ENCODE results near the gene EIF4B. TPM values are rescaled to one million over a fixed set of nuclear protein-coding genes. Genes with fewer than 3 reads are reported as not detected.
A peak's percentile ranks its signal among the peaks of the same experiment; 100 is the strongest.

EIF4B gene
- polyA plus RNA-seq, 1 of the 3 experiments (the other 2 are of a cell fraction) = 267 TPM

- Histone ChIP-seq H3K9me3 (no peaks in the 10 kb centered on the region), H2AFZ (ENCODE audit: low read depth) (no peak overlapping the region; the same call in 1 of the 2 replicates), H3K4me1 (ENCODE audit: control insufficient read depth in 1 of 2, insufficient read depth in 2 of 2, low read depth in 1 of 2, low read length in 1 of 2) (peaks cover 7 to 14% of the 10 kb centered on the region in 2 experiments; a peak in 2 of 4 replicates), H3K9me2 (no peaks in the 10 kb centered on the region), H3K4me3 (ENCODE audit: low read depth in 2 of 2, low read length in 1 of 2) (peak overlapping the region; percentile 55 to 72), H3K79me2 (ENCODE audit: insufficient read depth) (peaks cover 35% of the 10 kb centered on the region), H3K27ac (ENCODE audit: low read depth in 2 of 2, low read length in 1 of 2) (peak overlapping the region; percentile 83 to 96), H3K36me3 (replicated peaks in 1 of 2; ENCODE audit: control insufficient read depth in 1 of 2, insufficient read depth in 2 of 2, low read length in 1 of 2) (peaks cover 15 to 21% of the 10 kb centered on the region in 2 experiments), H4K20me1 (ENCODE audit: insufficient read depth) (no peaks in the 10 kb centered on the region), H3K4me2 (peak overlapping the region; percentile 99), H3K27me3 (ENCODE audit: insufficient read depth) (no peaks in the 10 kb centered on the region), H3K9ac (peak overlapping the region; percentile 83), H3F3A (replicated peaks; ENCODE audit: insufficient read depth) (peaks cover 24% of the 10 kb centered on the region)
- CTCF ChIA-PET = interaction anchor here (1.0 to 8.8 kb wide), 8 partner anchors 11 to 119 kb away, joined by 3 to 130 read pairs (median 5); partner anchors contain the start of gene IGFBP6
- peak; percentile 47; the same call in 1 of the 2 replicates for TF ChIP-seq USF1 (IDR thresholded peaks at IDR 0.05; ENCODE audit: borderline replicate concordance, low read depth)
- peak; percentile 44 for TF ChIP-seq MAX (IDR thresholded peaks at IDR 0.05; ENCODE audit: low read depth)
- TF ChIP-seq MXI1 (IDR thresholded peaks at IDR 0.05; ENCODE audit: low read depth, low read length) = peak; percentile 92
- peak; percentile 39; the same call in 1 of the 2 replicates for TF ChIP-seq NFIC (IDR thresholded peaks at IDR 0.05; ENCODE audit: borderline replicate concordance)
- TF ChIP-seq RAD21 (IDR thresholded peaks at IDR 0.05; ENCODE audit: low read length) = no peak
- TF ChIP-seq EZH2phosphoT487 (IDR thresholded peaks at IDR 0.05; ENCODE audit: borderline replicate concordance, low read depth) = no peak
- no peak for DNase-seq
- 42% methylated on average over 13 of the region's 25 CpGs for WGBS (ENCODE audit: low lambda C conversion rate)
- POLR2A ChIA-PET = interaction anchor here (0.5 to 2.0 kb wide), 12 partner anchors 10 to 102 kb away, joined by 3 to 10 read pairs (median 4); partner anchors contain the start of genes CSAD, IGFBP6, SOAT2 and ZNF740
These were observed 72.4 kb downstream of the EIF4B start for GRCh38 chr12:53078425-53079225.

- H3K27ac ChIP-seq (ENCODE audit: low read depth in 2 of 2, low read length in 1 of 2) = peak within 1 kb of the TSS; percentile 94 to 96
- peak within 1 kb of the TSS; percentile 83 for H3K9ac ChIP-seq
- POLR2A ChIA-PET = interaction anchor here (0.5 to 2.0 kb wide), 11 partner anchors 10 to 101 kb away, joined by 3 to 10 read pairs (median 4); partner anchors contain the start of genes CSAD, IGFBP6, SOAT2 and ZNF740
- no peaks in the 10 kb centered on the region for H3K9me2 ChIP-seq
- H3K4me1 ChIP-seq (ENCODE audit: control insufficient read depth in 1 of 2, insufficient read depth in 2 of 2, low read depth in 1 of 2, low read length in 1 of 2) = peaks cover 7 to 14% of the 10 kb centered on the region in 2 experiments; a peak in 2 of 4 replicates
- H3K4me2 ChIP-seq = peak within 1 kb of the TSS; percentile 99
- H3K9me3 ChIP-seq = no peaks in the 10 kb centered on the region
- peaks cover 24% of the 10 kb centered on the region for H3F3A ChIP-seq (replicated peaks; ENCODE audit: insufficient read depth)
- peaks cover 35% of the 10 kb centered on the region for H3K79me2 ChIP-seq (ENCODE audit: insufficient read depth)
- H3K27me3 ChIP-seq (ENCODE audit: insufficient read depth) = no peaks in the 10 kb centered on the region
- peak within 1 kb of the TSS; percentile 68 for H2AFZ ChIP-seq (ENCODE audit: low read depth)
- H3K4me3 ChIP-seq (ENCODE audit: low read depth in 2 of 2, low read length in 1 of 2) = peak within 1 kb of the TSS; percentile 55 to 72
- H4K20me1 ChIP-seq (ENCODE audit: insufficient read depth) = no peaks in the 10 kb centered on the region
- DNase-seq = peak; percentile 100
- WGBS (ENCODE audit: low lambda C conversion rate) = 6% methylated on average over 36 of the region's 67 CpGs
- peaks cover 15 to 20% of the 10 kb centered on the region in 2 experiments for H3K36me3 ChIP-seq (replicated peaks in 1 of 2; ENCODE audit: control insufficient read depth in 1 of 2, insufficient read depth in 2 of 2, low read length in 1 of 2)
- CTCF ChIA-PET = interaction anchor here (0.6 to 8.8 kb wide), 11 partner anchors 11 to 172 kb away, joined by 3 to 130 read pairs (median 5); partner anchors contain the start of gene IGFBP6
- TF ChIP-seq TAF1 (IDR thresholded peaks at IDR 0.05; ENCODE audit: borderline replicate concordance, low read depth, low read length) = peak; percentile 68; the same call in 1 of the 2 replicates
- no peak for TF ChIP-seq RAD21 (IDR thresholded peaks at IDR 0.05; ENCODE audit: low read length)
- TF ChIP-seq TEAD4 (IDR thresholded peaks at IDR 0.05; ENCODE audit: borderline replicate concordance, insufficient read depth) = 0 out of 2 replicates have a peak, but pooled peaks have one; percentile 6
- no peak; the same call in 1 of the 2 replicates for TF ChIP-seq SIN3A (IDR thresholded peaks at IDR 0.05; ENCODE audit: borderline replicate concordance, low read depth, low read length)
- TF ChIP-seq JUND (IDR thresholded peaks at IDR 0.05) = no peak
- TF ChIP-seq YY1 (IDR thresholded peaks at IDR 0.05; ENCODE audit: low read depth) = 0 out of 2 replicates have a peak, but pooled peaks have one; percentile 59
- no peak for TF ChIP-seq NFIC (IDR thresholded peaks at IDR 0.05; ENCODE audit: borderline replicate concordance)
- TF ChIP-seq REST (IDR thresholded peaks at IDR 0.05; ENCODE audit: low read depth, low read length) = 0 out of 2 replicates have a peak, but pooled peaks have one; percentile 6
- no peak for TF ChIP-seq ZBTB33 (IDR thresholded peaks at IDR 0.05; ENCODE audit: borderline replicate concordance, low read depth)
- TF ChIP-seq RFX5 (IDR thresholded peaks at IDR 0.05; ENCODE audit: low read length) = peak; percentile 86
- TF ChIP-seq EZH2phosphoT487 (IDR thresholded peaks at IDR 0.05; ENCODE audit: borderline replicate concordance, low read depth) = no peak
- no peak for TF ChIP-seq FOXM1 (IDR thresholded peaks at IDR 0.05; ENCODE audit: low read depth)
These were observed 73.2 kb downstream of the EIF4B start, which contains the start of gene SPRYD3 for GRCh38 chr12:53079226-53080117. Gene SPRYD3 (minus strand): TSS chr12:53079390. CDS start chr12:53079333, 57 bp downstream.
